GM10266 (cell line): ENCODE data around the gene NR3C1.

Source experiments
- DNase-seq: peaks from one replicate; pipeline ENCODE4 v3.0.0; 2012; ENCODE audit errors: extremely low spot score
- TF ChIP-seq, protein P1 (sequence below): IDR thresholded peaks from 2 replicates; pipeline ENCODE4 v1.5.1; 2012; ENCODE audit warnings: mild to moderate bottlenecking, low read depth; ENCODE audit not compliant: control insufficient read depth, insufficient read depth; ENCODE audit errors: missing control alignments

Gene NR3C1

DNA sequence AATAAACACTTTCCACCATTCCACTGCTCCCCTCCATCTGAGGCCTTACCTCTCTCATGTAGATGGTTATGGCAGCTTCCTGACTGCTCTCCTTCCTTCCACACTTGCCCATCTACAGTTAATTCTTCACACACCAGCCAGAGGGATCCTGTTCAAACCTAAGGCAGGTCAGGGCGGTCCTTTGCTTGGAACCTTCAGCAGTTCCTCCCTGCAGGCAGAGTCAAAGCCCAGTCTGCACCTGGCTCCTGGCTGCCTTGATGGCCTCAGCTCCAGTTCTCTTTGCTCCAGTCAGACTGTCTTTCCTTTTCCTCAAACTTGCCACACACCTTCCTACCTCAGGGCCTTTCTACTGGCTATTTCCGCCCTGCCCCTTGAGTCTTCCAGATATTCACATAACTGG, 30.2 kb upstream of the NR3C1 start:
- TF ChIP-seq, protein P1, sequence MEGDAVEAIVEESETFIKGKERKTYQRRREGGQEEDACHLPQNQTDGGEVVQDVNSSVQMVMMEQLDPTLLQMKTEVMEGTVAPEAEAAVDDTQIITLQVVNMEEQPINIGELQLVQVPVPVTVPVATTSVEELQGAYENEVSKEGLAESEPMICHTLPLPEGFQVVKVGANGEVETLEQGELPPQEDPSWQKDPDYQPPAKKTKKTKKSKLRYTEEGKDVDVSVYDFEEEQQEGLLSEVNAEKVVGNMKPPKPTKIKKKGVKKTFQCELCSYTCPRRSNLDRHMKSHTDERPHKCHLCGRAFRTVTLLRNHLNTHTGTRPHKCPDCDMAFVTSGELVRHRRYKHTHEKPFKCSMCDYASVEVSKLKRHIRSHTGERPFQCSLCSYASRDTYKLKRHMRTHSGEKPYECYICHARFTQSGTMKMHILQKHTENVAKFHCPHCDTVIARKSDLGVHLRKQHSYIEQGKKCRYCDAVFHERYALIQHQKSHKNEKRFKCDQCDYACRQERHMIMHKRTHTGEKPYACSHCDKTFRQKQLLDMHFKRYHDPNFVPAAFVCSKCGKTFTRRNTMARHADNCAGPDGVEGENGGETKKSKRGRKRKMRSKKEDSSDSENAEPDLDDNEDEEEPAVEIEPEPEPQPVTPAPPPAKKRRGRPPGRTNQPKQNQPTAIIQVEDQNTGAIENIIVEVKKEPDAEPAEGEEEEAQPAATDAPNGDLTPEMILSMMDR: no peak
- no peak for DNase-seq

DNA sequence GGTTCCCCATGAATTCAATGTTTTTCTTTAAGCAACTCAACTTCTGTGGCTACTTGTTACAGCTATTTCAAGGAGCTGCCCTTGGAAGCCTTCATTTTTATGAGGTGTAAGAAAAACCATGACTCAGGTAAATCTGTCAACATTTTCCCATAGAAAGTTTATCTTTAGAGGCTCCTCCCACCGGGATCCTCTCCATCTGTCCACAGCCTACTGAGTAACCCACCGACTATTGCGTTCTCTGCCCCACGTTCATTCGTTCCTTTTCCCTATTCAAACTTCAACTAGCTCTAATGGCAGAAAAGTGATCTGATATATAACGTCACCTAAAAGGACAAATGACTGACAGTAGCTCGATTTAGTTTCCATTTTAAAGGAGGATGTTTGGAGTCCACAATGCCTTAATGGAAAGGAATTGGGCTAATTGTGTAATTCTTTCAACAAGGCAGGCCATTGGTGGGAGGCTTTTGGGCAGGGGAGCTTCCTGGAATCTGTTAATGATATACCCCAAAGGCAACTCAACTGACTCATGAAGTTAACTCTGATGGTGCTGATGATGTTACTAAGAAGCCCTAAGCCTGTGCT, 29.3 kb upstream of the NR3C1 start:
- TF ChIP-seq, protein P1: no peak
- DNase-seq: no peak

DNA sequence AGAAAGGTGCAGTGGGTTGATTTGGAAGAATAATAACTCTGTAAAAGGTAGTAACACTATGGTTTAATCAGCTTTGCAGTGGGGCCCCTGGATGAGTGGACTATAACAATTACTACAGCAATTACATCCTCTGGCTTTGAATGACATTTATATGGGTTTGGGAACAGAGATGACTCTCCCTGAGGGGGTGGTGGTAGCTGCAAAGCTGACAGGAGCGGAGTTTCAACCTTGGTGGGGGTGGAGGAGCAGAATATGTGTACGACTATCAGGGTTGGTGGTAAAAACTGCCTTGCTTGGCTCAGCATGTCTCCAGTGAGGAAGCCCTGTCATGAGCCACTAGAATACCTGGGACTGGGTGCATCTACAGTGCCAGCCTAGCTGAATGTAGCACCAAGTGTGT, 28.3 kb upstream of the NR3C1 start:
- DNase-seq: no peak
- TF ChIP-seq, protein P1: no peak

DNA sequence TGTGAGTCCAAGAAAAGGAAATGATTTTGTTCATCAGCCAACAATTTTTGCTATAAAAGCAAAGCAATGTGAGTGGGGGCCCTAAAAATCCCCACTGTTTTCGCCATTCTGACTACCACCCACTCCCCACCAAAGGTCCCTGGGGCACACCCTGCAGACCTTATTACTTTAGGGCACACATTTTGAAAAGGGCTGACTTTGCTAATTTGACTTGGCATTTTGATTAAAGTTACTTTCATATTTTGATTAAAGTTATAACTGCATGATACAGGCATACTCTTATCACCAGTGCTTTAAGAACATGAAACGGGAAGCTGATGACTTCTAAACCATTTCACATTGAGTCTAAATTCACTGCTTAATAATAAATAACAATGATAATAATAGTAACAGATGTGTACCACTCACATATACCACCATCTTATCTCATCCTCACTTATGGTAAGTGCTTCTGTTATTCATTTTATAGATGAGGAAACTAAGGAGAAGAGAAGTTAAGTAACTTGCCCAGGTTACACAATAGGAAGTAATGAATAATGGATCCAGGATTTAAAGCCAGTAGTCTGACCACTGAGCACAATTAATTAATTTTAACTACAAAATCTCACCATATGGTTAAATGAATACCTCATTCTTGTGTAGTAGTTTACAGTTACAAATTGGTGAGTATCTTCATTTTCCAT, 25.4 kb upstream of the NR3C1 start:
- no peak for DNase-seq
- TF ChIP-seq, protein P1: no peak

DNA sequence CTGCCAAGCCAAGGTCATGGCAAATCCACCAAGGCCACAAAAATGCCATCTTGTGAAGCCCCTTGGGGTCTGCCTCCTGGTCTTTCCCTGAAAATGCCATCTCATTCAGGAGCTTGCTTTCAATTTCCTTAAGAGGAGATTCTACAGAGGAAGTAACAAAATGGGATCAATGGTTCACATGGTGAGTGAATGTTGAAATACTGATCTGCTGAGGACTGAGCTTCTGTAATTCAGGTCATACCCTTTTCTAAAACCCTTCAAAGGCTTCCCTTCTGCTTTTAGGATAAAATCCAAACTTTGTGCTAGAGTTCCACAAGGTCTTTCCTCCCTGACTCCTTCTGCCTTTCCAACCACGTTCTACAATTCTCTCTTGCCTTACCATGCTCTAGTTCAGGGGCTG, 24.7 kb upstream of the NR3C1 start:
- TF ChIP-seq, protein P1: no peak

DNA sequence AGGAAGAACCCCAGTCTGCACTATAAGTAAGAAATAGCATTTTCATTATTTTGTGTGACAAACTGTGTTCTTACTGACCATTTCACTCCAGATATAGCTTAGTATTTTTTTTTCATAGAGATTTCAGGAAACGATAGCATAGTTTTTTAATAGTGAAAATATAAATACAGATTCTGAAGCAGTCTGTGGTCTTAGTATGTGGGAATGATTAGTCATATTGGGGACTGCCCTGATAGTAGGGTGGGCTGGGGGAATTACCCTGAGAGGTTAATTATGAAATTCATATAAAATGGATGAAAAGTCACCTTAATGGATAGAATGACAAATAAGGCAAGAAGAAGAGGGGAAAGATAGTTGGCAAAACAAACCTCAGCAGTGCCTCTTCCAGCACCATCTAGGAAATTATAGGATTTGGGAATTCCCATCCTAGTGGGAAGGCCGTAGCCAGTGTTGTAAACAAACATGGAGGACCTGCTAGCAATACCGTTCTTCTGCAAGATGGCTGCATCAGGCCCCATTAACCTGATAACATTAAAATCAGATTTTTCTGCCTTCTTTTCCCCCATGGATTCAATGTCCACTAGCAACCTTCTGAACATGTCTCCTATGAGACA, 23.7 kb upstream of the NR3C1 start:
- DNase-seq: no peak
- TF ChIP-seq, protein P1: no peak

More for the DNA sequence above, 24.7 kb upstream of the NR3C1 start:
- no peak for DNase-seq

DNA sequence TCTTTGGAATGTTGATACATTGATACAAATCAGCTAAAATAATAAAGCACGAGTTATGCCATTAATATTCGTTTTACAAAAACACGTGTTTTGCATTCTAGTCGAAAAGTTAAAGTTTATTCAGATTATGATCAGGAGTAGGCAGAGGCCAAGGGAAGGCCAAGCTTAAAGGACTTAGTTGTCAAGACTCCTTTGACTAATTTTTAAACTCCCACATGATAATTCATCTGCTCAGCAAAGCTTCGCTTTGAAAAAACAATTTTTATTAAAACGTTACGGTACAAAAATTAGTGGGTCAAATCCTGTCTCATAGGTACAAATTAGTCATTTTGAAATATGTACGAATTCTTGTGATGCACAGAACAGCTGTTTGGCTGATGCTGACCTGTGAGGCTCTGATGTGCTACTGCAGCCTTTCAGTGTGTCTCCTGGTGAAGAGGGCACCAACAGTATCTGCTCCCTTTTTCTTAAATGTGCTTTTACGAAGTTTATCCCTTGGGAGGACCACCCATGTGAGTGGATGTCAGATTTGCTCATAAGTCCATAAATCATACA, 23.0 kb upstream of the NR3C1 start:
- TF ChIP-seq, protein P1: no peak
- DNase-seq: no peak
